Hematopoietic multipotent progenitor cell treated with erythropoietin and hydrocortisone succinate and interleukin-3 and kit ligand, for 6 days (in vitro differentiated cells): ENCODE data around the gene PXMP4.

Experiments
- DNase-seq: peaks from one replicate; pipeline ENCODE4 v3.0.0-alpha.2; 2015

The PXMP4 gene

DNA sequence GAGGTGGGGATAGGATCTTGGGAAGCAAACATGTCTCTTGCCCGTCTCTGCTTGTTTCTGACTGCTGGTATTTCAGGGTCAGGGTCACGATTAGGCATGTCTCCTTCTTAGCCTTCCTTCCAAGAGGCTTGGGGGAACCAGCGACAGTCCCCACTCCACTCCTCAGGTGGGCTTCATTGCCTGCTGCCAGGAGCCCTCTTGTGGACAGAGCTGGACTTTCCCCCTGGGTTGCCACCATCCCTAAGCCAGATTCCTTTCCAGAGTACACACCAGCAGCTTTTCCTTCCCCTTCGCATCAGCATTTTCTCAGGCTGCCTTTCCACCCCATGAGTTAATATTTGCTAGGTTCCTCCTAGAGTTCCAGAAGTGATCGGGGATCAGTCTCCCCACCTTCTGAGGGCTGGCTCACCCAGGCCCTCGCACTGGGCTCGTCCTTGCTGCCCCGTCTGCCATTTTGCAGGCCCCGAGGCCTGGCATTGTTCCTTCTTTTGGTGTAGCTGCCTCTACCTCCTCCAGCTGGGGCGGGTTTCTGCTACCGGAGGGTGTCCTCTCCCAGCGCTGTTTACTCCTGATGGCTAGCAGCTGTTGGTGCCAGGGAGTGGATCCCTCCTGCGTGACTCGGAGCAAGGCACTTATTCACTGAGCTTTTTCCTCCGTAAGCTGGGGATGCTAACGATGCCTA, 66.8 kb downstream of the PXMP4 start:
- peak; percentile 76 for DNase-seq
